Upper lobe of left lung (tissue), 6 donors: ENCODE data around the gene HAX1. TPM values are rescaled to one million over a fixed set of nuclear protein-coding genes. Genes with fewer than 3 reads are reported as not detected.
"Not testable (repeated sequence)": the region's sequence is repeated elsewhere in the genome, so short reads cannot be mapped to it uniquely, and the experiment has no call there.

Source experiments
- ATAC-seq, 2 donors: fragments of 200-7000 bp; cut with Tn5 transposase; one replicate each; pipeline ENCODE4 v1.9.1; 2022; ENCODE audit warnings: mild to moderate bottlenecking in 2 of 2, moderate library complexity in 2 of 2; ENCODE audit not compliant: low FRiP score in 2 of 2
- DNase-seq, 2 donors: peaks; one replicate each; pipeline ENCODE4 v3.0.0-alpha.2; 2019 to 2020
- H3K27ac ChIP-seq, 4 donors: fragments of 200-600 bp; sonication (generic); one replicate each; pipeline ENCODE4 v1.5.1; 2016 to 2019
- H3K27me3 ChIP-seq, 4 donors: fragments of 200-600 bp; sonication (generic); one replicate each; pipeline ENCODE4 v1.5.1; 2017 to 2019
- H3K36me3 ChIP-seq, 4 donors: fragments of 200-600 bp; sonication (generic); one replicate each; pipeline ENCODE4 v1.5.1; 2016 to 2019
- H3K4me1 ChIP-seq, 4 donors: fragments of 200-600 bp; sonication (generic); one replicate each; pipeline ENCODE4 v1.5.1; 2018 to 2019
- H3K4me3 ChIP-seq, 4 donors: fragments of 200-600 bp; sonication (generic); one replicate each; pipeline ENCODE4 v1.5.1; 2017 to 2019; ENCODE audit warnings: mild to moderate bottlenecking in 2 of 4, moderate library complexity in 1 of 4
- H3K9me3 ChIP-seq, 4 donors: fragments of 200-600 bp; sonication (generic); one replicate each; pipeline ENCODE4 v1.5.1; 2018 to 2019
- CTCF ChIP-seq, 6 experiments: fragments of 450-650 bp in 4 of 6; fragments of 200-600 bp in 2 of 6; sonication (generic) in 2 of 6; IDR thresholded peaks; one replicate each; pipeline ENCODE4 v1.5.1; 2016 to 2019; ENCODE audit warnings: antibody characterized with exemption in 6 of 6
- EP300 ChIP-seq, 4 donors: sonication (generic); formaldehyde crosslinking; IDR thresholded peaks; one replicate each; pipeline ENCODE4 v1.5.1; 2017; ENCODE audit warnings: antibody characterized with exemption in 4 of 4, control low read depth in 2 of 4
- POLR2A ChIP-seq, 4 donors: fragments of 450-650 bp; IDR thresholded peaks; one replicate each; pipeline ENCODE4 v1.5.1; 2016 to 2017; ENCODE audit warnings: antibody characterized with exemption in 4 of 4, mild to moderate bottlenecking in 2 of 4
- POLR2AphosphoS5 ChIP-seq, 2 donors: sonication (generic); formaldehyde crosslinking; IDR thresholded peaks; one replicate each; pipeline ENCODE4 v1.5.1; 2017; ENCODE audit warnings: antibody characterized with exemption in 2 of 2
- WGBS, 2 donors: methylation state at CpG; one replicate each; pipeline ENCODE4 v1.1.5; 2017 to 2018; 5-methylcytosine and 5-hydroxymethylcytosine counted together
- total RNA-seq, 6 donors: library from RNA; depleted of rRNA in 4 of 6; stranded (reverse); fragments of >200 nt in 4 of 6; gene quantifications; one replicate each; pipeline versions ENCODE4 v1.1.0 to v1.2.1, GENCODE V29; 2016 to 2021
- donor health status: DM: no; HTN: no; CAD: no; lungs with moderate emphysema.
- donor health status: DM: no; HTN: yes; CAD: no; lungs with severe emphysema.

HAX1 gene
- total RNA-seq, 6 donors from 2014 or later = 48.6 to 98.8 (median 79.7) TPM

- no peak overlapping the region for H3K27ac ChIP-seq
- WGBS, 2 donors = 91 to 92% methylated on average over 7 of the region's 7 CpGs
- no peak for ATAC-seq
Measured at GRCh38 chr1:154276797-154277196, 4.4 kb downstream of the HAX1 start.

GRCh38 chr1:154287591-154287990, 15.2 kb downstream of the HAX1 start:
- not testable (repeated sequence) for H3K9me3 ChIP-seq, H3K4me3 ChIP-seq, H3K27me3 ChIP-seq, H3K27ac ChIP-seq, ATAC-seq, H3K4me1 ChIP-seq, H3K36me3 ChIP-seq
- peak in 1 of 2 donors; percentile 54 for DNase-seq
- WGBS, 2 donors = 98% methylated on average over 9 of the region's 30 CpGs; no CpG with 5 or more reads in 1 of the 2 donors

More at GRCh38 chr1:154276797-154277196, 4.4 kb downstream of the HAX1 start:
- Histone ChIP-seq H3K4me3 (no peak overlapping the region), H3K4me1 (peaks cover 8 to 17% (median 14%) of the 10 kb centered on the region in 4 donors), H3K27me3 (no peaks in the 10 kb centered on the region), H3K36me3 (peaks cover 0 to 29% (median 19%) of the 10 kb centered on the region in 4 donors), H3K9me3 (no peaks in the 10 kb centered on the region)
- no peak for DNase-seq
- peak in 1 of 6 experiments; percentile 8 for TF ChIP-seq CTCF (IDR thresholded peaks at IDR 0.05)
- TF ChIP-seq EP300 (IDR thresholded peaks at IDR 0.05) = no peak
- TF ChIP-seq POLR2AphosphoS5 (IDR thresholded peaks at IDR 0.05) = no peak

- H3K4me3 ChIP-seq = no peak overlapping the region
- no peaks in the 10 kb centered on the region for H3K27me3 ChIP-seq
- DNase-seq = no peak
- H3K4me1 ChIP-seq = no peaks in the 10 kb centered on the region
- no peaks in the 10 kb centered on the region for H3K36me3 ChIP-seq
- no peak for TF ChIP-seq POLR2A (IDR thresholded peaks at IDR 0.05)
- no peak for TF ChIP-seq CTCF (IDR thresholded peaks at IDR 0.05)
- TF ChIP-seq EP300 (IDR thresholded peaks at IDR 0.05) = no peak
- no peak for TF ChIP-seq POLR2AphosphoS5 (IDR thresholded peaks at IDR 0.05)
- no peak overlapping the region for H3K27ac ChIP-seq
- whole genome bisulfite sequencing, 2 donors = 68 to 72% methylated on average over 3 of the region's 3 CpGs
- no peak for ATAC-seq
- H3K9me3 ChIP-seq = peaks cover 0 to under 1% (median 0%) of the 10 kb centered on the region in 4 donors
Measured at GRCh38 chr1:154288661-154289060, 16.2 kb downstream of the HAX1 start.

- no peak for TF ChIP-seq CTCF (IDR thresholded peaks at IDR 0.05)
- no peak for TF ChIP-seq POLR2AphosphoS5 (IDR thresholded peaks at IDR 0.05)
- no peak for TF ChIP-seq POLR2A (IDR thresholded peaks at IDR 0.05)
- no peak for TF ChIP-seq EP300 (IDR thresholded peaks at IDR 0.05)
- DNase-seq (no peak), ATAC-seq (no peak)
- Histone ChIP-seq H3K27me3 (no peaks in the 10 kb centered on the region), H3K9me3 (peaks cover 12 to 23% (median 15%) of the 10 kb centered on the region in 4 donors), H3K27ac (no peak overlapping the region), H3K36me3 (no peaks in the 10 kb centered on the region), H3K4me3 (no peak overlapping the region), H3K4me1 (no peaks in the 10 kb centered on the region)
- WGBS, 2 donors = 86 to 96% methylated on average over 1 of the region's 1 CpG
Measured at GRCh38 chr1:154290921-154291320, 18.5 kb downstream of the HAX1 start.

GRCh38 chr1:154295408-154296235, 23.2 kb downstream of the HAX1 start:
- WGBS, 2 donors = 81 to 83% methylated on average over 8 of the region's 8 CpGs
- Histone ChIP-seq H3K4me3 (no peak overlapping the region), H3K27ac (no peak overlapping the region), H3K36me3 (no peaks in the 10 kb centered on the region), H3K4me1 (no peaks in the 10 kb centered on the region), H3K27me3 (no peaks in the 10 kb centered on the region), H3K9me3 (peaks cover 15 to 29% (median 21%) of the 10 kb centered on the region in 4 donors)
- no peak for ATAC-seq
- no peak for TF ChIP-seq POLR2AphosphoS5 (IDR thresholded peaks at IDR 0.05)
- TF ChIP-seq EP300 (IDR thresholded peaks at IDR 0.05) = no peak
- no peak for TF ChIP-seq POLR2A (IDR thresholded peaks at IDR 0.05)
- no peak for TF ChIP-seq CTCF (IDR thresholded peaks at IDR 0.05)
- no peak for DNase-seq
